Hematopoietic multipotent progenitor cell treated with erythropoietin and hydrocortisone succinate and interleukin-3 and kit ligand, for 4 days (in vitro differentiated cells): ENCODE measurements around the gene MRPL40.

Experiments used
- DNase-seq: peaks from one replicate; pipeline ENCODE4 v3.0.0-alpha.2; 2015

MRPL40 gene

DNA sequence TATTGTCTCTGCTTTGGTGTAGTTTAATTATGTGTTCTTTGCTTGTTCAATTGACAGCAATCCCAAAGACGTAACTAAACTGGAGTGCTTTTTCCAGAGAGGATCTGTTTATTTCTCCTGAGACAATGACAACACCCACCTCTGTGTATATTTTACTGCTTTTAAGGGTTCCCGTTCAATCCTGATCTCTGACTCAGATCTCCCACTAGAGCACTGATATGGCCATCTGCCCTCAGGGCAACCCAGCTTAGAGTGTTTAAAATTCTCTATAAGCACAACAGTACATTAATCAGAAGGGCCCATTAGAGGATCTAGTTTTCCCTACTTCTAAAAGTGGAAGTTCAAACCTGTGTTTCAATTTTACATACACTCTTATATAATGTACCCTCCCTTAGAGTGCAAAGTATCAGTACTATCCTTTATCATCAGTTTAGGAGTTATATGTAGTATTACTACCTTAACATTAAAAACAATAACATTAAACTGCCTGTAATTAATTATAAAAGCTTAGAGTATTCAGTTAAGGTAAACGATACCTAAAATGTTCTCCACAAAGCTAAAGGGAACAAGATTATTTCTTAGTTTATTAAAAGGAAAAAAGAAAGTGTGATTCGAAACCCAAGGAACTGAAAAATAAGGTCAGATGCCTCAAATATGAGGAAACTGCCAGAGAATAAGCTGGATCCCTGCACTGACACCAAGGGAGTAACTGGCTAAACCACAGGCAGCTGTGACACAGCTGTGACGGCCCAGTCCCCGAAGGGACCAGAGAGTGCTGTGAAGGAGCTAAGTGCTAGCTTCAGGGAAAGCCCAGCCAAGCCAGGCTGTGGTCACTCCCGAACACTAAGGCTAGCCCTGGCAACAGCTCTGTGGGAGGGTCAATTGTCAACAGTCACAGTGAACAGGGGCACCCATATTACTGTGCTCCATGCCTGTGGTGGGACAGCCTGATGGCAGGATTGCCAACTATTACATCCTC is 31.4 kb downstream of the MRPL40 start:
- DNase-seq: no peak

DNA sequence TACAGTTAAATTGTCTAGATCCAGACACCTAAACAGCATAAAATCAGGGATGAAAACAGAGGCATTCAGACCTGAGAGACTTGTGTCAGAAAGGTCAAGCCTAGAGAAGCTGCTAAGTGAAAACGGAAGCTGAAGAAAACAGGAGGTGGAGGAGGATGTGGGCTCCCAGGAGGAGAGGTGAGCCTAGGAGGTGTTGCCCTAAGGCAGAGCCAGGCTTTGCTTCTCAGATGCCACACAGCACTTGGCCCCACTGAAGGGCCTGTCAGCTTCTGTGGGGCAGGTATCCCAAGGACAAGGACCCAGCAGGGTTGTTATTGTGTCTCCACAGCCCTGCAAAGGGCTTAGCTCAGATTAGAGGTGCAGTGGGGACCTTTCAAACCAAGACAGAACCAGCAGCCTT is 32.2 kb downstream of the MRPL40 start:
- no peak for DNase-seq

DNA sequence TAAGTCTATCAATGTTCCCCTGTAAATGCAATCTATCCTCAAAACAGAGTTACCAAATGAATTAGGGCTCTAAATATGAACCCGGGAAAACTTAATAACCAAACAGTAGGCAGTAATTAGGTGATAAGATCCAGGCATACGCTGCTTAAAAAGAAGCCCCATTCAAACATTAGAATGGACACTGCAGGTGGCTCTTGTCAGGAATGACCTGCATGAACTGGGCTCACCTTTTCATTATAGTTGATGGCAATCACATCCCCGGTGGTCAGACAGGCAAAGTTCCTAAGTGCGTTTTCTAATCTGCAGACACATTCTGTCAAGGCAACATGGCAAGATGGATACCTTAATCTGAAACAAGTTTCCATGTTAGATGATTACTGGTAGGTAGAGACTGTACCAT is 32.6 kb downstream of the MRPL40 start:
- DNase-seq: no peak

DNA sequence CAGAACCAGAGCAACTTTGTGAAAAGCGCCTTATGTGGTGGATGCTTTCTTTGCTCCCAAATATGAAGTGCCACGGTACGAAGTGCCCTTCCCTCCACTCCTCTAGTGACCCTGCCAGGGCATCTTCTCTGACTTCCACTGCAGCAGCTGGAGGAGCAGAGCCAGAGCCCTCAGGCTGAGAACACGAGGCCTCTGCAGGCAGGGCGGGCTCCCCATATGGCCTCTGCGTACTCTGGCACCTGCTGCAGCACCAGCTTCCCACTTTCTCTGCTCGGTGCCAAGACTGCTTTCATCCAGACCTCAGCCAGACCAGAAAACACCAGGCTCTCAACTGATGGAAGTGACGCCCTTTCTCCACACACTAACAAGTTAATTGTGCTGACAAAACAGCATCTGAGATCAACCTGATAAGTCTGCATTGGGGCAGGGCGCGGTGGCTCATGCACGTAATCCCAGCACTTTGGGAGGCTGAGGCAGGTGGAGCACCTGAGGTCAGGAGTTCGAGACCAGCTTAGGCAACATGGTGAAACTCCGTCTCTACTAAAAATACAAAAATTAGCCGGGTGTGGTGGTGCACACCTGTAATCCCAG is 33.9 kb downstream of the MRPL40 start:
- DNase-seq: no peak

DNA sequence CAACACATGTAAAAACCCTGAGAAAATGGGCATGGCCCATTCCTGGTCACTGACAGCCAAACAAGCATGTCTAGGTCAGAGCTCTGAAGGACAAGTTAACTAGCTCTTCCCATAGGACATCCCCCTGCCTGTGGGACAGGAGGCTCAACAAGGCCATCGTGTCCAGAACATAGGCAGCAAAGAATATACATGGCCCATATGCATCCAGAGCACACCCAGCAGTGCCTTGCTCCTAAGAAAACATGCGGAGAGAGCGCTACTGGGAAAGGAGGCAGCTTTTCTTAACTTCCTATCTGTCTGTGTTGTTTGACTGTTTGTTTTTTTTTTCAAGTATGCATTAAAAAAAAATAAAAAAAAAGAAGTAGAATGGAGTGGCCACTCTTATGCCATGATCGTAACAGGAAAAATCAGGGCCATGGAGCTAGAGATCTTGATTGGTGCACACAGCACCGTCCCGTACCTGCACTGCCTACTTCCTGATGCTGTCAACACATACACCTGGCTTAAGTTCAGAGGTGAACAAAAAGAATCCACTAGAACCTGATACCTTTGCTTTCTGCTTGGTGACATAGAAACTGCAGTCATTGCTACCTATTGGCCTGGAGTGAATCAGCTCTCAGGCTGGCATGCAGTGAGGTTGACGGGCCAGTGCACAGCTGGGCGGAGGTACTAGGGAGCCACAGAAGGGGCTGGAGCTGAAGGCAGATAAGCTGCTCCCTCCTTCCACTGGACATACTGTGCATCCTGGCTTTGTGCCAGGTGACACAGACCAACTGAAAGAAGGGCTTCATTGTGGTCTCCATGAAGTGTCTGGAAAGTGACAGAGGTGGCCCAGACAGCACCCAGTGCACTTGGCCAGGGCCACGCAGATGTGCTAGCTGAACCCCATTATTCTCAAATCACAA is 34.8 kb downstream of the MRPL40 start:
- DNase-seq: no peak

DNA sequence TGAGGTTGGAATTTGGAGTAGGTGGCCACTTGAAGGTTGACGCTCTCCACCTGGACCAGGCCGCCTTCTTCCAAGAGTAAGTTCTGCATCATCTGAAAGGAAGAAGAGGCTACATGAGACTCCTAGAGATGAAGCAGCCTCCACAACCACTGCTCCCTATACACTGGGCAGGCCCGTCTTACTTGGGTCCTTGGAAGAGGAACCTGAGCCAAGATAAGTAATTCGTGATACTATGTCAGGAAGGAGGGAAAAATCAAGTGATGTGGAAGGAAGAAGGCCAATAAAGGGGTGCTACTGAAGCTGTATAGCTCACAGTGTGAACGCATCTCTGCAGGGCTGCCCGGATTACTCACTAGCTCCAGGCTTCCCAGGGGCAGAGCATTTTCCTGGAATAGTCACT is 35.6 kb downstream of the MRPL40 start:
- no peak for DNase-seq

DNA sequence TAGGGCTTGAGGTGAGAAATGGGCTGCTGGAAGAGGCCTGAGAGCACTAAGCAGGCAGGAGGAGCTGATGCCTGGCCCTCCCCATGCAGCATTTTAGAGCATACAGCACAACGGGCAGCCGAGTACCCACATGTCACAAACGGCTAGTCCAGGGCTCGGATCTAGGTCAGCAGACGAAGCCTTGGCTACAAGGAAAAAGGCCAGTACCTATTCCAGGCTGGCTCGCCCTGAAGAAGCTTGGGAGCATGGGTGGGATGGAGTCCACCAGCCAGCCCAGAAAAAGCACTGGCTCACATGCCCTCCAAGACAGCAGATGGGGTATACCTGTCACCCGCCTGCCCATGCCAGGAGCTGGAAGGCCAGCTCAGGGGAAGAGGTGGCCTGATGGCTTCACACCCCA is 37.1 kb downstream of the MRPL40 start:
- DNase-seq: no peak

DNA sequence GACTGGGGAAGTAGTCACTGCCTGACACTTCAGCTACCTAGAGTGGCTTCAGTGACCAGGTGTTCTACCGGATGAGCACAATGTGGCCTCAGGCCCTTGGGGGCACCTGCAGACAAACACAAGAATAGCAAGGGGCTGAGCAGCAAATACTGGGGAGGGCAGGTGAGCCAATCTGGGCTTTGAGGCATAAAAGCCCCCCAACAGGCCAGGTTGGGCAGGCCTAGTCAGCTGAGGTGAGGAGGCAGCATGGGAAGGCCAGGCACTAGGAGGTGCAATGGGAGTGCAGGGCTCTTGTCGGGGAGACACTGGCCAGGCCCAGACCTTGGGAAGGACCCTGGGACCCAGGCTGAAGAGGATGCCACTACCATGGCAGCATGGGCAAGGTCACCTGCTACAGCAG is 37.7 kb downstream of the MRPL40 start:
- no peak for DNase-seq

DNA sequence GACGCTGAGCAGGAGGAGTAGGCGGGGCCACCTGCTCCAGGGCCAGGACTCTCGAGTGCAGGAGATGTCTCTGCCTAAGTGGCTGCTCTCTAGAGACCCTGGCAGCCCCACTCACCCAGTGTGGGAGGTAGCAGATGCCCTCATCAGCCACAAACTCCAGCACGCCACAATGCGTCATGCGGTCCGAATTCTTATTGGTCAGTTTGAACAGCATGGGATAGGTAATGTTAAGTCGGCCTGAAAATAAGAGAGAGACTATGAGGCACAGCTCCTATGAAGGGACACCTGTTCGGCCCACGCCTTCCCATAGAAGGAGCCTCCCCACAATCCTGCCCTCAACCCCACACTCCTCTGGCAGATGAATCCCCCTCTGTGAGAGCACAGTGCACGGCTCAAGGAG is 39.2 kb downstream of the MRPL40 start:
- no peak for DNase-seq

DNA sequence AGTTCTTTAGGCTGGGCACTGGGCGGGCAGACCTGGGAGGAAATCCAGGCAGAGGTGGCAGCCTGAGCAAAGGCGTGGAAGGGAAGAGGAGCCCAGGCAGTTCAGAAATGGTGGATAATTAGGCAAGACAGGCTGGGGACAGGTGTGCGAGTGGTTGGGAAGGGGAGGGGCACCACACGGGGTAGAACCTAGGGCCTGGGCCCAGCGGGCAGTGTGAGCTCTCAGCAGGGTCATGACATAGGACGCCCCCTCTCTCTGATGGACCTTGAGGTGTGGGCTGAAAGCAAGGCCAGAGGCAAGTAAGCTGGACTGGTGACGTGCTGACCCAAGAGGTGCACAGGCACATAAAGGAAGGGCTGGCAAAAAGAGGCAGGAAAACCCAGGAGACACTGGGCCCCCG is 39.9 kb downstream of the MRPL40 start:
- no peak for DNase-seq

DNA sequence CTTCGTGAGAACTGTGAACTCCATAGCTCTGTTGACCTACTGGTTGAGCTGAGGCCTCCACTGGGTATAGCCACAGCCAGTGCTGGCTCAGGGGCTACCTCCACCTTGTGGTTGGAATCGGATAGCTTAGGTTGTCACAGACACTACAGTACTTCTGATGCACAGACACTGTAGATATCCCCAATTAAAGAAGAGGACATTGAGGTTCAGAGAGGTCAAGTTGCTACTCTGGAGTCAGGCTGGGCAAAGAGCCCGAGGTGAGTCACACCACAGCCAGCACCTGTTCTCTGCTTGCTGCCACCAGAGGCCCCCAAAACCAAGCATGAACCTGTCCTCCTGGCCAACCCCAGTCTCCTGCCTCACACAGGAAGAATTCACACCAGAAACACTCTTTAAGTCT is 41.2 kb downstream of the MRPL40 start:
- DNase-seq: no peak

DNA sequence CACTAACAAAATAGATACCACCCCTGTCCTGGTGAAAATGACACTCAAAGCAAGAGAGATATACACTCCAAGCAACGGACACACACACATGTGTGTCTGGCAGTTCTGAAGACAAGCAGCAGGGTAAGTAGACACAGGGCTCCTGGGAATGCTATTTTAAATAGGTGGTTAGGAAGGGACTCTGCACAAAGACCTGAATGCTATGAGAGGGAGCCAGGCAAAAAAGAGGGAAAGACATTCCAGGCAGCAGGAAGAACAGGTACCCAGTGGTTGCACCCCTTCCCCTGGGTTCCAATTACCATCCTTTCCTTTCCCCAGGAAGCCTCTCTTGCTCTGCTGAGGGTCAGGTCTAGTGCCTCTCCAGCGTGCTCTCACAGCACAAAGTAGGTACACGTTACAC is 43.7 kb downstream of the MRPL40 start:
- DNase-seq: no peak

DNA sequence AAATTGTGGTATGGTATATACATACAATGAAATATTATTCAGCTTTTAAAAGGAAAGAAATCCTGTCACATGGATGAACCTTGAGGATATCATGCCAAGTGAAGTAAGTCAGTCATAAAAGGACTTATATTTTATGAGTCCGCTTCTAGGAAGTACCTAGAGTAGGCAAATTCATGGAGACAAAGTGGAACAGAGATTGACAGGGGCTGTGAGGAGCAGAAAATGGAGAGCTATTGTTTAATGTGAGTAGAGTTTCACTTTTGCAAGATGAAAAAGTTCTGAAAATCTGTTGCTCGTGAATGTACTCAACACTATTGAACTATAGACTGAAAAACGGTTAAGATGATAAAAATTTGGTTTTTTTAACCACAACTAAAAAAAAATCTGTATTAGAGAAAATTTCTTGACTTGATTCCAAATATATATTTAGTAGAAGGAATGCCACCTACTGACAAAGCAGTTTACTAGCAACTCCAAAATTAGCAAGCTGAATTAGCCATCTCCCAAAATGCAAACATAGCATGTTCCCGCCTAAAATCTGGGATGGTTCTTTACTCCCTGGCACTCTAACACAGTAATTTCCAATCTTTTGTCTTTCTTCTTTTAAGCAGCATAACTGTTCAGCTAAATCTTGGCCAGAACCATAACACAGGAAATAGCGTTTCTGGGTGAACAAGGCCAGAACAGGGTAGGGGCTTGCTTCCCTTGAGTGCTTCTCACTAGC is 45.1 kb downstream of the MRPL40 start:
- peak; percentile 55 for DNase-seq

DNA sequence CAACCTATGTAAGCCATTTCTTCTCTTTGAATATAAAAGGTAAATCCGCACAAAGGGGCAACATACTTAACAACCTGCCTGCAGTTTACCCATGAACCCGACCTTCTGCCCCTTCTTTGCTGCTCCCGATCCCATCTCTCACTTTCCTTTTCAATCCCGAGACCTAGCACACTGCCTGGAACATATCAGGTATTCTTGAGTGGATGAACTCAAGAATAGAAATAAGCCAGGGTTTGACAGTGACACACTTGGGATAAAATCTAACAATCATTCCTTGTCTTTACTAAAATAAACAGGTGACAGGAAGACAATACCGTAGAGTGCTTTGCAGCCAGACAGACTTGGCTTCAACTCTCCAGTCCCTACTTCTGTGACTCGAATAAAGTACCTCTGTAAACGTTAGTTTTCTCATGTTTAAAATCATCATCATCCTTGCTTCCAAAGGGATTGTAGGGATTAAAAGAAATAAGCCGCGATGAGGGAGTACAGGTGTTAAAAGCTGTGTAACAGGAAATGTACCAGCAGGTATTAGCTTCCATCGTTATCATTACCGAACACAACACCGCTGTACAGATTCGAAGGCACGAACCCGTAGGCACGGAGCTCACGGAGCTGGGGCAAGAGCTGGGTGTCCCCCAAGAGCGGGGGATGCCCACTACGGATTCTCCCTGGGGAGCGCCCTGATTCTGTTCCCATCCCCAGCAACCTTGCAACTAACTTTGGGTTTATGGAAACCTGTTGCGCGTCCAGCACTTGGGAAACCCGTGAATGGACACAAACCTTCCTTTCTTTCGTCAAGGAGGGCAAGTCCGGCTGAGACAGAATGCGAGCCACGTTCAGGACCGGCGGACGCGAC is 45.9 kb downstream of the MRPL40 start:
- peak; percentile 40 for DNase-seq

DNA sequence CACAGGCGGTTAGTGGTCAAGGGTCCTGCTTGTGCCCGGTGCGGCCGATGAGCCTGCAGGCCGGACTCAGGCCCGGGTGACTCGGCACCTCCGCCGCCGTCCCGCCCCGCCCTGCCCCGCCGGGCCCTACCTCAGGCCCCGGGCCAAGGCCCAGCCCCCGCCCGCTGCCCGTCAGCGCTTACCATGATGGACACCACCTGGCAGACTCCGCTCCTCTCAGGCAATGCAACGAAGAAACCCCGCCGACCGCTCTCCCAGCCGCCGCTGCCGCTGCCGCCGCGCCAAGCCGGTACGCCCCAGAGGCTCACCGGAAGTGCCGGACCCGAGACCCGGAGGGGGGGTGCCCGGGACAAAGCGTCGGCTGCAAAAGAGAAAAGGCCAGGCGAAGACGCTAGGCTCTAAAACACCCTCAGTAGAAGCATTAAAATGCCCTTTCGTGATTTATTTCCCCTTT is 46.6 kb downstream of the MRPL40 start, which contains the start of gene UFD1:
Gene UFD1, minus strand, starts transcription at position 293 of the 454 bp plus-strand sequence. Its CDS starts 108 bp downstream, at position 185.
- peak; percentile 91 for DNase-seq

DNA sequence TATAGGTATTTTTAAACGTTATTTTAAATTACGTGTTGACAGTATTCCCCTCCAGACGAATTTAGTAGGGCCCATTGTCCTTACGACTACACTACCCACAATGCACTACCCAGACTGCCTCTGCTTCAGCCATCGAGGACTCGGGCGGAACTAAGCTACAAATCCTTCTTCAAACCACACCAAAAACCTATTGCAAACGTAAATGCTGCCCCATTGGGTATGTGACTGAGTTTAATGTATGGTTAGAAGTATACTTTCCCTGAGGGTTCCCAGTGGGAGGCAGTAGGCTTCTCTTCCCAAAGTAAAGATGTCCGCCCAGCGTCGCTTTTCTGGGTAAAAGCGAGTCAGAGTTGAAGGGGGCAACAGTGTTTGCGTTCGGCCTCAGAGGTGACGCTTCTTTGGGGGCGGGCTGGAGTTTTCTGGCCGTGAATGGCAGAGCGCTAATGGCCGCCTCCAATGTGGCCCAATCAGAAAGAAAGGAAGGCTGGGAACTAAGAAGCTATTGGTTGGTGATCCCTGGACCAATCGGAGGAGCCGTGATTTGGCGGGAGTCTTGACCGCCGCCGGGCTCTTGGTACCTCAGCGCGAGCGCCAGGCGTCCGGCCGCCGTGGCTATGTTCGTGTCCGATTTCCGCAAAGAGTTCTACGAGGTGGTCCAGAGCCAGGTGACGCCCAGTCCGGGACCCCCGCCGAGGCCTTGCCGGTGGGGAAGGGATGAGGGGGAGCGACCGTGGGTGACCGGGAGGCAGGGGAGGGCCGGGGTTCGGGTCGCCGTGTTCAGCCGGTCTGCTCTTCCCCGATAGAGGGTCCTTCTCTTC is 47.2 kb downstream of the MRPL40 start, which contains the start of gene CDC45:
Gene CDC45, plus strand, starts transcription at position 566 of the 818 bp plus-strand sequence. Its CDS starts 49 bp downstream, at position 615.
- peak; percentile 99 for DNase-seq

DNA sequence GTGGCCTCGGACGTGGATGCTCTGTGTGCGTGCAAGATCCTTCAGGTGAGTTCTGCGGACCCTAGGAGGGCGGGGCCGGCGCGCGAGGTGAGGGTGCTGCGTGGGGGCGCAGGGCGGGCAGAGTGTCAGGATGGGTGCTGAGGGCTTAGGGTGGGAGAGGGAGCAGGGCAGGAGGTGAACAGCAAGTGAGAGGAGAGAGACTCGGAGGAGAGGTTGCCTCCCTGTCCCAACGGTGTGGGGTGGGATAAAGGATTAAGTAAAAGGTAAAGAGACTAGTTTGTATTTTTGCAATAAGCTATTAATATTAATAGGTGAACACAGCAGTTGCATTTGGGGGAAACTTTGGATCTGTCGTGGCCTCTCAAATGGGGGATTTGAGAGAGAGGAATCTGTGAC is 47.8 kb downstream of the MRPL40 start:
- peak; percentile 17 for DNase-seq

DNA sequence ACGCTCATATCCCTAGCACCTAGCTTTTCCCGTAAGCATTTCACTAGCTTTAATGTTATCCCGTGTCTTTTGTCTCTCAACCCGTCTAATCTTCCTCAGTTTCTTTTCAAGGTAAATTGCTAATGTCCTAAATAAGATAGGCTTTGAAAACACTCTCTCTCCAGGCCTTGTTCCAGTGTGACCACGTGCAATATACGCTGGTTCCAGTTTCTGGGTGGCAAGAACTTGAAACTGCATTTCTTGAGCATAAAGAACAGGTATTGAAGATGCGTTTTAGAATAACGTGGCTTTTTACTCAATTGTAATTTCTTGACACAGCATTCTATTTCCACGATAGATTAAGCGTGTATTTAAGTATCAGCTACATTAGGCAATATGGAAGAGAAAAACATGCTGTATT is 48.4 kb downstream of the MRPL40 start:
- DNase-seq: no peak

DNA sequence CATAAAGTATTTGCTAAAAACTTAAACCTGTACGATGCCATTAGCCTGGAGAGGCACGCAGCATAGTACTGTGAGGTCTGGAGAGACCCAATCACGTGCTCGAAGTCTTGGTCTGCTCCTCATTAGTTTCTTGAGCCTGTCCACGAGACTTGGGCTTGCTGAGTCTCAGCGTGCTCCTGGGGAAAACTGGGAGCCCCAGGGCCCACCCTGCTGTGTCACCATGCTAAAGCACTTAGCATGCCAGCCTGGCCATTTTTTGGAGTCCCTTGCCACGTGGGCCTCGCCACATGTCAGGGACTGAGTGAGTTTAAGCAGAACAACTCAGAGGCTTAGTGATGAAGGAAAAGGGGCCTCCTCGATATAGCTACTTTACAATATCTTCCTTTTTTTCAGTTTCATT is 50.0 kb downstream of the MRPL40 start:
- DNase-seq: no peak

DNA sequence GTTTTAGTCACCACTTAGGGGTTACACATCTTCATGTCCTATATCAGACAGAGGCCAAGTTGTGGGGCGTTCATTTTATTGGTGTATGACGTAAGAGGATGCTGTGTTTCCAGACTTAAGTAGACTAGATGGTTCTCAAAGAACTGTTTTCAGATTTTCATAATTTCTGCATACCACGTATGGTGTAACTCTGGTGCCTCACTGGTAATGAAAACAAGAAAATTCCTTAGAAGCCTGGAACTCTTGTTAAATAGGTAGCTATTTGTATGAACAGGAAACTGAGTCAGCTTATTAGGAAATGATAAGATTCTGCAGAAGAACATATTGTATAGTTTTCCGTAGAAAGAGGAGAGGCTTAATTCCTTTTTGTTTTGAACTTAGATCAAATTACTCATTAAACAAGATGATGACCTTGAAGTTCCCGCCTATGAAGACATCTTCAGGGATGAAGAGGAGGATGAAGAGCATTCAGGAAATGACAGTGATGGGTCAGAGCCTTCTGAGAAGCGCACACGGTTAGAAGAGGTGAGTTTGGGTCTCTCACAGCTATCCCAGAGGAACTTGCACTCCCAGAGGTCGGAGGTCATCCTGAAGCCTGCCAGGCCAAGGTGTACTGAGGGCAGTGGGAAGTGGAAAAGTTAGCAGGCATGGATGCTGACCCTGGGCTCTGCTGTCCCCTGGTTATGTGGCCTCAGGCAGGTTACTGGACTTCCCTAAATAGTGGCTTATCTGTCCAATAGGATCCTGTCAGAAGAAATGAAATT is 51.3 kb downstream of the MRPL40 start:
- no peak for DNase-seq
